ENCODE measurements around the gene TFG. TPM values are rescaled to one million over a fixed set of nuclear protein-coding genes. Genes with fewer than 3 reads are reported as not detected.

Gene TFG
- total RNA-seq, 1 experiment from 2014 or later, result 139 TPM

DNA sequence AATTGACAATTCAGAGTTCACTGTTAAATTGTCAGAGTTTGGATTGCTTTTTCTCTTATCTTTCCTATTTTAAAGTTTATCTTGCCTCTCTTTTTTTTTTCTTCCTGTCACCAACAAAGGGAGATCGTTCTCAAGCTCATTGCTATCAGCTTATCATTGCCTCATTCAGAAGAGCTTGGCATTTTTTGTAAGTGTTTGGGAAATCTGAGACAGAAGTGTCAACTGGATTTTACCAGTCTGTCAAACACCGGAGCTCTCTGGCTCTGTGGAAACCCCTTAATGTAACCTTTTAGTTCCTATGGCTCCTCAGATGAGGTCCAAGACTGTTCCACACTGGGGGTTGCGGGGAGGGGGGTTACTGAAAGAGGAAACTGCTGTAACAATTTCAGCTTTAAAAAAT is 10.6 kb upstream of the TFG start:
- Mint-ChIP-seq H3K4me3 (ENCODE audit: low read depth, unreplicated experiment) (no peak overlapping the region), H3K9me3 (ENCODE audit: low read depth, unreplicated experiment) (no peaks in the 10 kb centered on the region), H3K27ac (ENCODE audit: unreplicated experiment) (no peak overlapping the region), H3K36me3 (ENCODE audit: insufficient read depth, unreplicated experiment) (no peaks in the 10 kb centered on the region), H3K27me3 (ENCODE audit: unreplicated experiment) (no peaks in the 10 kb centered on the region), H3K4me1 (ENCODE audit: low read depth, unreplicated experiment) (peaks cover 53% of the 10 kb centered on the region)
- no peak for DNase-seq
- TF ChIP-seq, protein P1, sequence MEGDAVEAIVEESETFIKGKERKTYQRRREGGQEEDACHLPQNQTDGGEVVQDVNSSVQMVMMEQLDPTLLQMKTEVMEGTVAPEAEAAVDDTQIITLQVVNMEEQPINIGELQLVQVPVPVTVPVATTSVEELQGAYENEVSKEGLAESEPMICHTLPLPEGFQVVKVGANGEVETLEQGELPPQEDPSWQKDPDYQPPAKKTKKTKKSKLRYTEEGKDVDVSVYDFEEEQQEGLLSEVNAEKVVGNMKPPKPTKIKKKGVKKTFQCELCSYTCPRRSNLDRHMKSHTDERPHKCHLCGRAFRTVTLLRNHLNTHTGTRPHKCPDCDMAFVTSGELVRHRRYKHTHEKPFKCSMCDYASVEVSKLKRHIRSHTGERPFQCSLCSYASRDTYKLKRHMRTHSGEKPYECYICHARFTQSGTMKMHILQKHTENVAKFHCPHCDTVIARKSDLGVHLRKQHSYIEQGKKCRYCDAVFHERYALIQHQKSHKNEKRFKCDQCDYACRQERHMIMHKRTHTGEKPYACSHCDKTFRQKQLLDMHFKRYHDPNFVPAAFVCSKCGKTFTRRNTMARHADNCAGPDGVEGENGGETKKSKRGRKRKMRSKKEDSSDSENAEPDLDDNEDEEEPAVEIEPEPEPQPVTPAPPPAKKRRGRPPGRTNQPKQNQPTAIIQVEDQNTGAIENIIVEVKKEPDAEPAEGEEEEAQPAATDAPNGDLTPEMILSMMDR (IDR thresholded peaks at IDR 0.05; ENCODE audit: unreplicated experiment), result no peak
- CTCF ChIA-PET, result interaction anchor here (0.6 to 1.3 kb wide), 2 partner anchors 12 to 18 kb away, joined by 3 read pairs; no protein-coding TSS in a partner anchor
- BruUV-seq (replicated peaks), result no TSS peak
- intact Hi-C loops (cut with micrococcal nuclease; ENCODE audit: unreplicated experiment), result loop anchor here (5.0 kb wide), 1 partner anchor 46 kb away; no protein-coding TSS in a partner anchor

DNA sequence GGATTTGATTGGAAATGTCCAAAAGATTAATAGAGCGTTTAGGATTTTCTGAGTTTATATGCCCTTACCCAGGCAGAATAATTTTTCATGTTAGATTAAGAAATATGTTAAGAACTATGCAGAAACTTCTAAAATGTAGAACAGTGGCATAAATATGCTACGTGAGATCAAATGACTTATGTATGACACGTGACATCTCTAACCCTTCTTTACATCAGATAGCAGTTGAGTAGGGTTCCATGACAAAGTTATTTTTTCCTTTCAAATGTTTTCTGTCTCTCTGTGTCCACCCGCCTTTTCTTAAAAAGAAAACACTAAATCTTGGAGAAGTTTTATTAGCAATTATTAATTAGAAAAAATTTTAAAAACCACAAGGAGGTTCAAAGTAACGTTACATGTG is 8.6 kb upstream of the TFG start:
- H3K4me3 Mint-ChIP-seq (ENCODE audit: low read depth, unreplicated experiment), result no peak overlapping the region

DNA sequence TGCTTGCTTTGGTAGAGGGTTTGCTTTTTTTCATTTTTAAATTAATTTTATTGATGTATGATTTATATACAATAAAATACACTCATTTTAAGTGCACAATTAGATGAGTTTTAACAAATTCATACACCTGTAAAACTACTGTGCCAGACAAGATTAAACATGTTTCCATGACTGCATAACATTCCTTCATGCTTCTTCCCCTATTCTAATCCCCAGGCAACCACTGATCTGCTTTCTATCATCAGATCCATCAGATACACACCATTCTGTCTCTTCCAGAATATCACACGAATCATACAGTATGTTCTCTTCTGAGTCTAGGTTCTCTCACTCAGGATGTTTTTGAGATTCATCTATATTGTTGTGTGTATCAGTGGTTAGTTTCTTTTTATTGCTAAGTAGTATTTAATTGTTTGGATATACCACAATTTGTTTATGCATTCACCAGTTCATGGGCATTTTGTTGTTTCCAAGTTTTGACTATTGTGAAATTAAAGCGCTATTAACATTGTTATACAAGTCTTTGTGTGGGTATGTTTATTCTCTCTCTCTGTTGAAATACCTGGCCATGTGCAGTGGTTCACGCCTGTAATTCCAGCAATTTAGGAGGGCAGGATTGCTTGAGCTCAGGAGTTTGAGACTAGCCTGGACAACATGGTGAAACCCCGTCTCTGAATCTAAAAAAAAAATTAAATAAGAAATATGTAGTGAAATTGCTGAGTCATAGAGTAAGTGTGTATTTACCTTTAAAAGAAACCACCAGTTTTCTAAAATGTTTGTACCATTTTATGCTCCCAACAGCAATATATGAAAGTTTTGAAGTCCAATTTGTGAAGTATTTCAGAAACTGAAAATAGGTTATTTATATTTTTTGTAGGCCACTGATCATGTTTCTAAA is 7.0 kb upstream of the TFG start:
- H3K9me3 Mint-ChIP-seq (ENCODE audit: low read depth, unreplicated experiment), result no peaks in the 10 kb centered on the region
- H3K27me3 Mint-ChIP-seq (ENCODE audit: unreplicated experiment), result no peaks in the 10 kb centered on the region
- intact Hi-C loops (cut with micrococcal nuclease; ENCODE audit: unreplicated experiment), result no loop called here
- no peak overlapping the region for H3K27ac Mint-ChIP-seq (ENCODE audit: unreplicated experiment)
- CTCF ChIA-PET, result no interaction called here
- TF ChIP-seq, protein P1 (IDR thresholded peaks at IDR 0.05; ENCODE audit: unreplicated experiment), result no peak
- no peak for DNase-seq
- no peaks in the 10 kb centered on the region for H3K36me3 Mint-ChIP-seq (ENCODE audit: insufficient read depth, unreplicated experiment)
- BruUV-seq (replicated peaks), result no TSS peak
- H3K4me3 Mint-ChIP-seq (ENCODE audit: low read depth, unreplicated experiment), result no peak overlapping the region
- peaks cover 17% of the 10 kb centered on the region for H3K4me1 Mint-ChIP-seq (ENCODE audit: low read depth, unreplicated experiment)

More for the DNA sequence above, 8.6 kb upstream of the TFG start:
- no peak for DNase-seq
- Mint-ChIP-seq H3K4me1 (ENCODE audit: low read depth, unreplicated experiment) (peaks cover 34% of the 10 kb centered on the region), H3K36me3 (ENCODE audit: insufficient read depth, unreplicated experiment) (no peaks in the 10 kb centered on the region), H3K9me3 (ENCODE audit: low read depth, unreplicated experiment) (no peaks in the 10 kb centered on the region), H3K27ac (ENCODE audit: unreplicated experiment) (no peak overlapping the region), H3K27me3 (ENCODE audit: unreplicated experiment) (no peaks in the 10 kb centered on the region)
- CTCF ChIA-PET, result interaction anchor here (0.6 kb wide), 1 partner anchor 27 kb away, joined by 4 read pairs; no protein-coding TSS in a partner anchor
- TF ChIP-seq, protein P1 (IDR thresholded peaks at IDR 0.05; ENCODE audit: unreplicated experiment), result no peak
- intact Hi-C loops (cut with micrococcal nuclease; ENCODE audit: unreplicated experiment), result no loop called here
- no TSS peak for BruUV-seq (replicated peaks)

DNA sequence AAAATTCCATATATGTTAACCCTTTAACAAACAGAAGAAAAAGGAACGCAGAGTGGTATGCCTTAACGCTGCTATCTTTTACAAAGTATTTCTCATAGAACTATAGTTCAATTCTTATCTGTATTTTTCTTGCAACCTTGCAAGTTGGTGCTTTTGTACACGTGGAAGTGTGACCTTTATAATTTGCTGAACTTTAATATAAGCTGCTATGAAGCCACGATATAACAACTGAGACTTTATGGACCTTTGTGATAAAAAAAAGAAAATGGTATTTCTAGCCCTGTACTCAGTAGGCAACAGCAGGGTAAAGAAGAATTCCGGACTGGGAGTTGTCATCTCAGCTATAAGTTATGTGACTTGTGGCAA is 6.3 kb upstream of the TFG start:
- TF ChIP-seq, protein P1 (IDR thresholded peaks at IDR 0.05; ENCODE audit: unreplicated experiment), result no peak
- H3K27ac Mint-ChIP-seq (ENCODE audit: unreplicated experiment), result no peak overlapping the region
- H3K27me3 Mint-ChIP-seq (ENCODE audit: unreplicated experiment), result no peaks in the 10 kb centered on the region
- CTCF ChIA-PET, result no interaction called here
- H3K36me3 Mint-ChIP-seq (ENCODE audit: insufficient read depth, unreplicated experiment), result no peaks in the 10 kb centered on the region
- H3K4me1 Mint-ChIP-seq (ENCODE audit: low read depth, unreplicated experiment), result peaks cover 11% of the 10 kb centered on the region
- no peak overlapping the region for H3K4me3 Mint-ChIP-seq (ENCODE audit: low read depth, unreplicated experiment)
- no TSS peak for BruUV-seq (replicated peaks)
- intact Hi-C loops (cut with micrococcal nuclease; ENCODE audit: unreplicated experiment), result no loop called here
- DNase-seq, result no peak
- H3K9me3 Mint-ChIP-seq (ENCODE audit: low read depth, unreplicated experiment), result no peaks in the 10 kb centered on the region

Measured in Calu3 (cell line).